DMS79 (cell line): ENCODE data around the gene ERN1.

Source experiments
- DNase-seq: peaks from one replicate; lab custom pipeline; 2025; lab: John Stamatoyannopoulos, UW

The ERN1 gene

GRCh38 chr17:64004218-64004770 is 125.7 kb downstream of the ERN1 start:
- no peak for DNase-seq

- DNase-seq, result no peak
Measured at GRCh38 chr17:64003526-64004121, 126.3 kb downstream of the ERN1 start.

- no peak for DNase-seq
Measured at GRCh38 chr17:64002658-64003525, 127.1 kb downstream of the ERN1 start.

- DNase-seq, result no peak
Measured at GRCh38 chr17:64001763-64002529, 128.0 kb downstream of the ERN1 start.

- no peak for DNase-seq
Measured at GRCh38 chr17:64001091-64001579, 128.8 kb downstream of the ERN1 start.

GRCh38 chr17:63999680-64000531 is 130.0 kb downstream of the ERN1 start:
- DNase-seq, result no peak

- no peak for DNase-seq
Measured at GRCh38 chr17:63998721-63999679, 130.9 kb downstream of the ERN1 start.

GRCh38 chr17:63998050-63998720 is 131.8 kb downstream of the ERN1 start, which contains the start of gene PRR29:
TSS of gene PRR29 (plus strand) at chr17:63998351. CDS start at chr17:63998365, 14 bp downstream.
- peak; percentile 30 for DNase-seq

- DNase-seq, result no peak
Measured at GRCh38 chr17:63997341-63998048, 132.4 kb downstream of the ERN1 start.

- DNase-seq, result no peak
Measured at GRCh38 chr17:63996430-63997182, 133.3 kb downstream of the ERN1 start.

- no peak for DNase-seq
Measured at GRCh38 chr17:63995626-63996025, 134.3 kb downstream of the ERN1 start.

- no peak for DNase-seq
Measured at GRCh38 chr17:63993368-63993985, 136.5 kb downstream of the ERN1 start.

GRCh38 chr17:63991611-63992010 is 138.3 kb downstream of the ERN1 start:
- DNase-seq, result no peak

- DNase-seq, result no peak
Measured at GRCh38 chr17:63989622-63990345, 140.2 kb downstream of the ERN1 start.
